HG02970 (cell line): ENCODE measurements around the gene SRSF4.
"Not testable (repeated sequence)": the region's sequence is repeated elsewhere in the genome, so short reads cannot be mapped to it uniquely, and the experiment has no call there.

ENCODE experiments used
- ATAC-seq: cut with Tn5 transposase; IDR thresholded peaks from one replicate; pipeline ENCODE4 v1.9.1; 2021; ENCODE audit warnings: mild to moderate bottlenecking, moderate library complexity, moderate number of reproducible peaks; ENCODE audit not compliant: unreplicated experiment, low FRiP score

Gene SRSF4

GRCh38 chr1:29166291-29166878 lies 15.3 kb downstream of the SRSF4 start:
- no peak for ATAC-seq

DNA sequence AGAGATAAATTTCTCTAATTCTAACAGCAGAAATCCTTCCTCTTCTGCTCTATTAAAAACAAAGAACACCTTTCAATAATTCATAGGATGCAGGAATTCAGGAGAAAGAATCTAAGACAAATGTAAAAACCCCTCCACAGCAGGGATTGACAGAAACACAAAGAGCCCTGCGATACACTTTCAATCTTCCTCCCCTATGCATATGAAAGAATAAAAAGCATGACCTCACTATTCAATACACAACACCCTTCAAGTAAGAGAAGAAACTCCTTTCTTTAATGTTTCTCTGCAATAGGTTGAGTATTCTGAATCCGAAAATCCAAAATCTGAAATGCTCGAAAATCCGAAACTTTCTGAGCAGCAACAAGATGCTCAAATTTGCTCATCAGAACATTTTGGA lies 17.1 kb downstream of the SRSF4 start:
- ATAC-seq: no peak

DNA sequence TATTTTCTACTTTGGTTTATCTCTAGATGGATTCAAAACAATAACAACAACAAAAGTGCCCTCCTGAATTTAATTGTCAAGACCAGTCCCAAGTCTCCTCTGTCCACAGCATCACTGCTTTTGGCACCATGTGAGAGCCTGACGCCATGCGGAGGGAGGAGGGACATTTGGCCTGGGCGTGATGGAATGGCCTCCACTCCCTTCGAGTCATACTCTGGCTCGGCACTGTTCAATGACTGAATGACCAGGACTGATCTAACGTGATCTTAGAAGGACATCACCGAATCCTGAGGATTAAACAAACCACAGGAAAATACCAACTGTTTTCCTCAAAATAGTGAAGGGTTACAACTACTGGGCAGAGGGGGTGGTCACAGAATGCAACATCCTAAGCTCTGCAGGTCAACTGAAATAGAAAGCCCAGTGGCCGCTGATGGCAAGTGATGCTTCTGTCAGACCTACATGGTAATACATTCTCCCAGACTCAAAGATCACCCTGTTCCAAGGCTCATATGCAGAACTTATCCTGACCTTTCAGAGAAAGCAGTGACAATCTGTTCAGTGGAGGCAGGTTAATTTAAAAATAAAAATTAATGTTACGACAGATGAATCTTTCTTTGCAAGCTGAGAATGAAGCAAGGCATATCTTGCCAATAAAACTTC lies 19.1 kb downstream of the SRSF4 start:
- no peak for ATAC-seq

DNA sequence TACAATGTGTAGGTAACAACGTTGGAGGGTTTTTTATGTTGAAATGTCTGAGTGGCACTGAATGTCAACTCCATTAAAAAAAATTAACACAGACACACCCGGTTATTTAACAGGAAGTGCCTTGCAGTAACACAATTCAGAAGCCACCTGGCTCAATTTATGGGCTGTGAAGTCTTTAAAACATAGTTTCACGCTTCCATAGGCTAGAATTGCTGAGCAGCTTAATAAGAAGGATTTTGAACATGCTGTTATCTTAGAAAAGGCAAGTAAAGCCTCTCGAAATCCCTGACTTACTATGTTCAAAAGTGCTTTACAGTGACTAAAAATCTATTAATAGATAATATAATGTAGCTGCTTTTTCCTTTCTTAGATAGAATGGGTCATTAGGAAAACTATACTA lies 19.7 kb downstream of the SRSF4 start:
- ATAC-seq: no peak

GRCh38 chr1:29159773-29160172 lies 21.9 kb downstream of the SRSF4 start:
- ATAC-seq: no peak

GRCh38 chr1:29157269-29157601 lies 24.5 kb downstream of the SRSF4 start:
- no peak for ATAC-seq

- no peak for ATAC-seq
These were observed 25.0 kb downstream of the SRSF4 start for GRCh38 chr1:29156543-29157268.

- ATAC-seq: no peak
These were observed 29.5 kb downstream of the SRSF4 start for GRCh38 chr1:29152046-29152805.

GRCh38 chr1:29150346-29150745 lies 31.4 kb downstream of the SRSF4 start:
- ATAC-seq: not testable (repeated sequence)

DNA sequence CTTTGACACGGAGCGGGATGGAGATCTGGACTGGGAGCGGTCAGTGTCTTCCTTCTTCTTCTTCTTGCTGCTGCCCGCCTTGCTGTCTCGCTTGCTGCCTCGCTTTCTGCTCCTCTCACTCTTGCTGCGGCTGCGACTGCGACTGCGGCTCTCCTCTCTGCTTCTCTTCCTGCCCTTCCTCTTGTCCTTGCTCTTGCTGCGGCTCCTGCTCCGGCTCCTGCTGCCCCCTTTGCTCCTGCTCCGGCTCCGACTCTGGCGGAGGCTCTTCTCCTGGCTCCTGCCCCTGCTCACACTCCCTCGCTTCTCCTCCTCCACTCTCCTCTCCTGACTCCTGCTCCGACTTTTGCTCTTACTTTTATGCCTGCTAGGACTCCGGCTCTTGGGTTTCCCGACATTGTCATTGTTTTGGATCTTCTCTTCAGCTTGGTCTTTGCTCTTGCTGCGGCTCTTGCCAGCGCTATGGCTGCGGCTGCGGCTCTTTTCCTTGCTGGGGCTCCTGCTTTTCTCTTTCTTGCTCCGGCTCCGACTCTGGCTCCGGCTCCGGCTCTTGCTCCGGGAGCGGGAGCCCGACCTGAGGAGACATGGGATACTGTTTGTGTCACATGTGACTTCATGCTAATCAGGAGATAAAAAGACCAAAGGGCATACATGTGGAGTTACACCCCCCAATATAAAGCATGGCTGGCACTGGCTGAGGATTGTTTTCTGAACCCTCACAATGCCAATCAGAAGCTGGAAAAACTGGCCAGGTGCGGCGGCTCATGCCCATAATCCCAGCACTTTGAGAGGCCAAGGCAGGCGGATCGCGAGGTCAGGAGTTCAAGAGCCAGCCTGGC lies 32.8 kb downstream of the SRSF4 start:
- no peak for ATAC-seq

DNA sequence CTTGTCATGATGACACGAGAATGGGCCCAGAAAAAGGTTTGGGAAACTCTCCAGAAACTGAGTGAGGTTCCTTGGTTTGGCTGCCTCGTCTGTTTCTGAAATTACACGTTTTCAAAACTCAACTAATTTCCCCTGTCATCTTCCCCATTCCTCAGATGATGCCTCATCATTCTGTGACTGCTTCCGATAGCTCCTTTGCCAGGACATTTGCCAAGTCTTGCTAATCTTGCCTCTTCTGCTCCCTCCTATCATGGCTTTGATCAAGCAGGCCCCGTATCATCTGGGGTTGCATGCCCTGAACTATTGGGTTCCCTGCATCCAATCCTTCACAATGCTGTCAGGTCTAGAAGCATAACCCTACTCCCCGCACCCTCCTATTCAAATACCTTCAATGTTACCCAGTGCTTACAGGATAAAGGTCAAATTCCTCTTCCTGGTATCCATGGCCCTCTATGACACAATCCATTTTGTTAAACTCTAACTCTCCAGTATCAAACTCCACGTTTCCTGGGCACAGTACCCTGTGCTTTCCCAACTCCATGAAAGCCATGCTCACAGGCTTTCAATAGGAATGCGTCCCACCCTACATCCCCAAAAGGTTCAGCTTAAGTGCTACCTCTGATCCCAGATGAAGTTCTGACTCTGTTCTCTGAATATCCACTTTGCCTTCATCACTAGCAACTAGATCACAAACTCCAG lies 35.8 kb downstream of the SRSF4 start:
- no peak for ATAC-seq

DNA sequence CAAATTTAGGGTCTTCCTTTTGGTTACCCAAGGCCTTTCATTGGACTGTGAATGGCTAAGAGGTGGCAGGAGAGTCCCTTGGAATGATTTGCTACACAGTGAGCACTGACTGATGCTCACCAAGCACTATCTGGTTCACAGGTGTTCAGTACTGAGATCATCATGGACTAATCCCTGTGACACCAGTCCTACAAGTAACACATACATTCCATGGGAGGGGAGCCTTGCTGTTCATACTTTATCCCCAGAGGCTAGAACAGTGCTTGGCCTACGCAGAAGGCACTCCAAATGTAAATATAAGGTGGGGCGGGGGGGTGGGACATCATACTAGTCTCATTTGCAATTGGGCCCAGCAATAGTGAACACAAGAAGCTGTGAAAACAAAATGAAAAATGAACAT lies 37.5 kb downstream of the SRSF4 start:
- ATAC-seq: no peak

- ATAC-seq: no peak
These were observed 39.0 kb downstream of the SRSF4 start for GRCh38 chr1:29142714-29143113.

- no peak for ATAC-seq
These were observed 45.2 kb downstream of the SRSF4 start for GRCh38 chr1:29136391-29136915.

DNA sequence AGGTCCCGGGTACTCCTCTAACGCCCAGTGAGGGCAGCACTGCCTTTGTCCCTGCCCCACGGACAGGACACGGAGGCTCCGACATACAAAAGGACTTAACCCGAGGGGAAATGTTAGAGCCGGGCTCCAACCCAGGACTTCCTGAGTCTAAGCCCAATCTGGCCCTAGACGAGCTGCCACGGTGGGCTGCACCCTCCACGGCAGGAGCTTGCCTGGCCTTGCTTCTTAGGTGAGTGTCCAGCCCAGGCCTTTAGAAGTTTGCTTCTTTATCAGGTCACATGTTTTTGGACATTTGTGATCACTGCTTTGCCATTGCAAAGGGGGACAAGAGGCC lies 47.0 kb downstream of the SRSF4 start:
- ATAC-seq: no peak

- ATAC-seq: no peak
These were observed 47.6 kb downstream of the SRSF4 start for GRCh38 chr1:29133861-29134694.

DNA sequence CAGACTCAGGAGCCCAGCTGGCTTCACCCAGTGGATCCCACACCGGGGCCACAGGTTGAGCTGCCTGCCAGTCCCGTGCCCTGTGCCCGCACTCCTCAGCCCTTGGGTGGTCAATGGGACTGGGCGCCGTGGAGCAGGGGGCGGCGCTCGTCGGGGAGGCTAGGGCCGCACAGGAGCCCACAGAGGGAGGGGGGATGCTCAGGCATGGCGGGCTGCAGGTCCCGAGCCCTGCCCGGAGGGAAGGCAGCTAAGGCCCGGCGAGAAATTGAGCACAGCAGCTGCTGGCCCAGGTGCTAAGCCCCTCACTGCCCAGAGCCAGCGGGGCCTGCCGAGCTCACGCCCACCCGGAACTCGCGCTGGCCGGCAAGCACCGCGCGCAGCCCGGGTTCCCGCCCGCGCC lies 50.6 kb downstream of the SRSF4 start:
- not testable (repeated sequence) for ATAC-seq

DNA sequence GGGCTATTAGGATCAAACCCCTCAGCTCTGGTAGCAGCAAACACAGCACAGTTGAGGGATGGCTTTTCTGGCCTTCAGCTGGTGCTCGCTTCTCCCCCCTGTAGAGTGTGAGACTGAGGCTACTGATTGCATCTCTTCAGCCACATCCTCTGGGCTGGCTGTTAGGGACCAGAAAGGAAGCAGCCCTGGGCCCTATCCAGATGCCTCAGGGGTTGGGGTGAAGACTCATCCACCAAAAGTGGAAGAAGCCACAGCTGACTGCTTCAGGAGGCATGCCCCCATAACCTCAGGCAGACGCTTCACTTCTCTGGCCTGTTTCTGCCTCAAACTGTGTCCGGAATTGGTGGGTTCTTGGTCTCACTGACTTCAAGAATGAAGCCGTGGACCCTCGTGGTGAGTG lies 51.8 kb downstream of the SRSF4 start:
- no peak for ATAC-seq

DNA sequence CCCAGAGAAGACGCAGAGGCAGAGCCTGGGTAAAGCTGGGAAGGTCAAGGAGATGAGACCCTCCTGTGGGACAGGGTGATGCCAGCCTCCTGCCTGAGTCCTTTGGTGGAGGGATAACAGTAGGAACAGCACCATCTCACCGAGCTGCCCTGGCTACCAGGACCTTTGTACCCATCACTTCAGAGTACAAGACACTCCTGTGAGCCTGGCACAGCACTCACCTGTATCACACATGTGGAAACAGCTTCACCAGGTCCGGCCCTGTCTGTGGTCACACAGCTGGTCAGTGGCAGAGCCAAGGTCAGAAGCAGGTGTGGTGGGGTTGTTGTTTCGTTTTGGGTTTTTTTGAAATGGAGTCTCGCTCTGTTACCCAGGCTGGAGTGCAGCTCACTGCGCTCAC lies 53.0 kb downstream of the SRSF4 start:
- no peak for ATAC-seq
